ENCODE results near the gene ID1.
"Not testable (repeated sequence)": the region's sequence is repeated elsewhere in the genome, so short reads cannot be mapped to it uniquely, and the experiment has no call there.

ID1 gene

DNA sequence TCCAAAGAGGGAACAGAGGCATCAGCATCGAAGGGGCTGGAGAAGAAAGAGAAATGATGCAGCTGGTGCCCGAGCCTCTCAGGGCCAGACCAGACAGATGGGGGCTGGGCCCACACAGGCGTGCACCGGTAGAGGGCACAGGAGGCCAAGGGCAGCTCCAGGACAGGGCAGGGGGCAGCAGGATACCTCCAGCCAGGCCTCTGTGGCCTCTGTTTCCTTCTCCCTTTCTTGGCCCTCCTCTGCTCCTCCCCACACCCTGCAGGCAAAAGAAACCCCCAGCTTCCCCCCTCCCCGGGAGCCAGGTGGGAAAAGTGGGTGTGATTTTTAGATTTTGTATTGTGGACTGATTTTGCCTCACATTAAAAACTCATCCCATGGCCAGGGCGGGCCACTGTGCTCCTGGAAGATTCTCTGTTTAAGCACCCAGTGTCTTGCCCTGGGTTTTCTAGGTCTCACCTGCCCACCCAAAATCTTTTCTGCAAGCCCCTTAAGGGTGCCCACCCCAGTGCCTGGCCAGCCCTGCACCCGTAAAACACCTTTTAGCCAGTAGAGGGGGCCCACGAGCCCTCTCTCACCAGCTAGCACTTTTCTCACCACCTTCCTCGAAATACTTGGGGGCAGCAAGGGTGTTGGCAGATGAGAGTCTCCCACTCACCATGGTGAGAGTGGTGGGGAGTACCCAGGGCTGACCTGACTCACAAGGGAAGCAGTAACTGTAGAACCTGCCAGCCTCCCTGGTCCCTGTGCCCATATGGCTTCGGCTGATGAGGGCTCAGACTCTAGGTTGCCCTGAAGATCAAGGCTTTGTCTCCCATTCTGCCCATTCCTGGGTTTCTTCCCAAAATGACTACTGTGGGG is 35.7 kb upstream of the ID1 start:
- DNase-seq (ENCODE audit: insufficient read length, low spot score) = no peak
- no peak for FAIRE-seq
- TF ChIP-seq CTCF (IDR thresholded peaks at IDR 0.05; ENCODE audit: insufficient read depth, missing control alignments) = peak; percentile 81

- DNase-seq (ENCODE audit: insufficient read length, low spot score) (no peak), FAIRE-seq (no peak)
- TF ChIP-seq CTCF (IDR thresholded peaks at IDR 0.05; ENCODE audit: insufficient read depth, missing control alignments) = no peak
Observed at GRCh38 chr20:31570021-31570463, 35.0 kb upstream of the ID1 start.

DNA sequence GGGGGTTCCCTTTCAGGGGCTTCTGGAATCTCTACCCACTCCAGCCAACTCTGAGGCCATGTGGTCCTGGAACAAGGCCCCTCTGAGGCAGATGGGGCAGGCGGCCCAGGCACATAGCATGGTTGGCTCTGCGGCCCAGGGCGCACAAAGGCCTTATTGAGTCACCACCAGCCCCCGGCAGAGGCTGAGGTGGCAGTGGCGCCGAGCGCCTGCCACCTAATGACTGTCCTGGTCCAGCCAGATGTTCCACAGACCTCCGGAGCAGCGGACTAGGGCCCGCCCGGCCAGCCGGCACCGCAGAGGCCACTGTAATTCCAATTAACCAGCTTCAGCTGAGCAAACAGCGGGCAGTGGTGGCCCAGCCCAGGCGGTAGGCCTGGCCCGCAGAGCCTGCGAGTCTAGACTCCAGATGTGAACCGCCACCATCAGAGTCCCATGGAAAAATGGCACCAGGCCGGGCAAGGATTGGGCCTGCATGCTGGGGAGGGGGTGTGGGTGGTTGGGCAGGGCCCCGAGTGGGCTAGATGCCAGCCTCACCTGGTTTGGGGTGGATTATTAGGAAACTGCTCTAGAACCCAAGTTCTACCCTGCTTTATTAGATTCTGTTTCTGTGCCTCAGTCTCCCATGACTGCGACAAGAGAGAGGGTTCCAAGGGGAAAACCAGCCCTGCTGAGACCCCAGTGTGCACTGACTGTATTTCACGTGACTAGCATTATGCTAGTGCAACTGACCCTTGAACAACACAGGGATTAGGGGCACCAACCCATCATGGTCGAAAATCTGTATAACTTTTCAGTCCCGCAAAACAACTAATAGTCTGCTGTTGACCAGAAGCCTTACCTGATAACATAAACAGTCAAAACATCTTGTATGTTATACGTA is 34.1 kb upstream of the ID1 start:
- DNase-seq (ENCODE audit: insufficient read length, low spot score) (no peak), FAIRE-seq (no peak)
- TF ChIP-seq CTCF (IDR thresholded peaks at IDR 0.05; ENCODE audit: insufficient read depth, missing control alignments) = no peak

GRCh38 chr20:31572042-31572700 is 32.9 kb upstream of the ID1 start:
- FAIRE-seq (no peak), DNase-seq (ENCODE audit: insufficient read length, low spot score) (no peak)
- TF ChIP-seq CTCF (IDR thresholded peaks at IDR 0.05; ENCODE audit: insufficient read depth, missing control alignments) = no peak

GRCh38 chr20:31572701-31573554 is 32.2 kb upstream of the ID1 start:
- no peak for TF ChIP-seq CTCF (IDR thresholded peaks at IDR 0.05; ENCODE audit: insufficient read depth, missing control alignments)
- DNase-seq (ENCODE audit: insufficient read length, low spot score) (no peak), FAIRE-seq (no peak)

DNA sequence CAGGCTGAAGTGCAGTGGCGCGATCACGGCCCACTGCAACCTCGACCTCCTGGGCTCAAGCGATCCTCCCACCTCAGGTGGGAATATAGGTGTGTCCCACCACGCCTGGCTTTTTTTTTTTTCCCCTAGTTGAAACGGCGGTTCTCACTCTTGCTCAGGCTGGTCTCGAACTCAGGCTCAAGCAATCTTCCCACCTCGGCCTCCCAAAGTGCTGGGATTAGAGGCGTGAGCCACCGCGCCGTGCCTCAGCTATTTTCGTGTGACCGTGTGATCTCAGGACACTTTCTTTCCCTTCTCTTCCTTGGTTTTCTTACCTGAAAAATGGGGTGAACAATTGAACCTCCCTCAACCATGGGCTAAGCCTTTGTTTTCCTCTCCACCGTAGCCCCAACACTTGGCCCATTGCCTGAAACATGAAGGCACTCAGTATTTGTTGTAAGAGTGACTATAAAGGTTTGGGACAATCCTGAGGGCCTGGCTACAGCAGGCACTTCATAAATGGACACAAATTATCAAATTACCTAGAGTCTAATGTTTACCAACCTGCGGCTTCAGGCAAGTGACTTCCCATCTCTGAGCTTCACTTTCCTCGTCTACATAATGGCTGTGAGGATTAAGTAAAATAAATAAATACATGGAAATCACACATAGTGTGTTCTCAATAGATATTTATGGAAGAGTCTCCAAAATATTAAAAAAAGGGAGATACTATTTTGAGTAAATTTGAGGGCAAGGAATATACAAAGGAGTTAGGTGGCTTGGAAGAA is 31.4 kb upstream of the ID1 start:
- DNase-seq (ENCODE audit: insufficient read length, low spot score) = no peak
- FAIRE-seq = no peak
- TF ChIP-seq CTCF (IDR thresholded peaks at IDR 0.05; ENCODE audit: insufficient read depth, missing control alignments) = no peak

DNA sequence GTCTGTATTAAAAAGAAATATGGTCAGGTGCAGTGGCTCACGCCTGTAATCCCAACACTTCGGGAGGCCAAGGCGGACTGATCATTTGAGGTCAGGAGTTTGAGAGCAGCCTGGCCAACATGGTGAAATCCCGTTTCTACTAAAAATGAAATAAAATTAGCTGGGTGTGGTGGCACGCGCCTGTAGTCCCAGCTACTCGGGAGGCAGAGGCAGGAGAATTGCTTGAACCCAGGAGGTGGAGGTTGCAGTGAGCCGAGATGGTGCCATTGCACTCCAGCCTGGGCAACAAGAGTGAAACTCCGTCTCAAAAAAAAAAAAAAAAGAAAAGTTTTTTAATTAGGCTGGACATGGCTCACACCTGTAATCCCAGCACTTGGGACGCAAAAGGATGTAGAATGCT is 30.1 kb upstream of the ID1 start:
- not testable (repeated sequence) for FAIRE-seq; DNase-seq (ENCODE audit: insufficient read length, low spot score)

Data from D721Med (cell line).